Lung (tissue), 12 donors: Measurements from ENCODE around the gene ALCAM. TPM values are rescaled to one million over a fixed set of nuclear protein-coding genes. Genes with fewer than 3 reads are reported as not detected.

ENCODE experiments used
- ATAC-seq: fragments of 200-7000 bp; cut with Tn5 transposase; one replicate; pipeline ENCODE4 v1.9.1; 2020; ENCODE audit warnings: moderate number of reproducible peaks; ENCODE audit not compliant: insufficient read depth, low FRiP score
- DNase-seq, 3 donors: peaks; one replicate each; pipeline ENCODE4 v3.0.0-alpha.2; 2013 to 2017
- H3K27ac ChIP-seq, 2 donors: one replicate each; pipeline ENCODE4 v1.5.1; 2013; ENCODE audit warnings: mild to moderate bottlenecking in 2 of 2, moderate library complexity in 2 of 2, control low read depth in 1 of 2, inconsistent platforms in 1 of 2, low read depth in 1 of 2, low read length in 1 of 2
- H3K27me3 ChIP-seq, 3 donors: one replicate each; pipeline ENCODE4 v1.5.1; 2013; ENCODE audit warnings: low read length in 2 of 3; ENCODE audit not compliant: control insufficient read depth in 3 of 3, insufficient read depth in 3 of 3
- H3K36me3 ChIP-seq, 4 donors: one replicate each; pipeline ENCODE4 v1.5.1; 2013; ENCODE audit warnings: low read length in 4 of 4, mild to moderate bottlenecking in 1 of 4, moderate library complexity in 1 of 4; ENCODE audit not compliant: control insufficient read depth in 4 of 4, insufficient read depth in 4 of 4
- H3K4me1 ChIP-seq, 5 donors: one replicate each; pipeline ENCODE4 v1.5.1; 2013; ENCODE audit warnings: low read length in 5 of 5, mild to moderate bottlenecking in 2 of 5, moderate library complexity in 1 of 5; ENCODE audit not compliant: control insufficient read depth in 5 of 5, insufficient read depth in 5 of 5
- H3K4me3 ChIP-seq: one replicate; pipeline ENCODE4 v1.5.1; 2013; ENCODE audit warnings: mild to moderate bottlenecking, control low read depth, moderate library complexity
- H3K9ac ChIP-seq, 2 donors: one replicate each; pipeline ENCODE4 v1.5.1; 2013; ENCODE audit warnings: low read length in 2 of 2, control low read depth in 1 of 2; ENCODE audit not compliant: insufficient read depth in 1 of 2
- H3K9me3 ChIP-seq, 4 donors: one replicate each; pipeline ENCODE4 v1.5.1; 2013; ENCODE audit warnings: low read length in 3 of 4, mild to moderate bottlenecking in 1 of 4, moderate library complexity in 1 of 4; ENCODE audit not compliant: control insufficient read depth in 4 of 4, insufficient read depth in 3 of 4
- WGBS, 2 donors: extraction: QIAGEN DNeasy Blood & Tissue Kit; methylation state at CpG; one replicate each; pipeline ENCODE4 v1.1.7; 2013; 5-methylcytosine and 5-hydroxymethylcytosine counted together
- polyA plus RNA-seq, 2 donors: library from polyadenylated mRNA; stranded (reverse); fragments of 200-250 nt; gene quantifications; one replicate each; pipeline ENCODE4 v1.2.1, GENCODE V29; 2013
- total RNA-seq, 2 donors: library from RNA; depleted of rRNA in 1 of 2; stranded (reverse); fragments of >200 nt in 1 of 2; gene quantifications; one replicate each; pipeline ENCODE4 v1.2.1, GENCODE V29; 2014 to 2021
- TF ChIP-seq, protein P1 (sequence below): IDR thresholded peaks from 2 replicates; pipeline ENCODE4 v1.5.1; 2012; ENCODE audit warnings: mild to moderate bottlenecking; ENCODE audit errors: control extremely low read depth, extremely low read depth
- donor health status: control.
- donor health status: control.
- donor health status: Bipolar disorder and iron deficiency.
- donor health status: healthy.
- donor health status: DM: yes; HTN: yes; CAD: no.

The ALCAM gene
- total and polyA plus RNA-seq, 4 donors: 55.9 to 252 (median 109) TPM

DNA sequence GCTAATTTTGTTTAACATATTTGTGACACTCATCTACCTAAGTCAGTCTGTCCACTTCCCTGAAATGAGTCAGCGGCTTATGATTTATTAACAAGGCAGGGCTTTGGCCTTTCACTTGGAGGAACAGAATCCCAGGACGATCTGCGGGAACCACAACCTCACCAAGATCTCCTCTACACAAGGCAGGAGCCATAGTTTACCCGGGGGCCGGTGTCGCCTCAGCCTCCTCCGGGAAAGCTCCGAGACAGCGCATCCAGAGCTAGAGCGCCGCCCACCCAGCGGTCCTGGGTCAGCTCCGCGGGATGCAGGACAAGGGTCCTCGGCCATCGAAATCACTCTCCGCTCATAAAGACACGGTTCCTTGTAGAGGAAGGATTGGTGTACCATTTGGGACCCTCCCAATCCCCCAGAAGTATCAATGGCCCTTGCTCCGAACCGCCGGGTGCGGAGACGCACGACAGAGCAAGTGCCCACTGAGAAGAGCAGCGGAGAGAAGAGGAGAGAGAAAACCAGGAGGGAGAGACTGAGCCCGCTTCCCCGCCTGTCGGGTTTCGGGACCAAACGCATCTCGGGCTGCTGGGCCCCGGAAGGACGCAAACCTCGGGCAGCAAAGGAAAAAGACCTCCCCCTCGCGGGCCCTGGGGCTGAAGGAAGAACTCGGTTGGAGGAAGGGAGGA is 13.1 kb upstream of the ALCAM start:
- peaks cover 0 to 4% (median 3%) of the 10 kb centered on the region in 5 donors for H3K4me1 ChIP-seq
- H3K9ac ChIP-seq: peak overlapping the region; percentile 44 to 63
- H3K36me3 ChIP-seq: no peaks in the 10 kb centered on the region
- DNase-seq (peak; percentile 56 to 71 (median 69)), ATAC-seq (peak; percentile 36)
- peak overlapping the region; percentile 32 for H3K4me3 ChIP-seq
- H3K27me3 ChIP-seq: no peaks in the 10 kb centered on the region
- H3K9me3 ChIP-seq: no peaks in the 10 kb centered on the region
- H3K27ac ChIP-seq: peak overlapping the region in 1 of 2 donors; percentile 60
- 11 to 19% methylated on average over 37 of the region's 37 CpGs for WGBS, 2 donors
- TF ChIP-seq, protein P1, sequence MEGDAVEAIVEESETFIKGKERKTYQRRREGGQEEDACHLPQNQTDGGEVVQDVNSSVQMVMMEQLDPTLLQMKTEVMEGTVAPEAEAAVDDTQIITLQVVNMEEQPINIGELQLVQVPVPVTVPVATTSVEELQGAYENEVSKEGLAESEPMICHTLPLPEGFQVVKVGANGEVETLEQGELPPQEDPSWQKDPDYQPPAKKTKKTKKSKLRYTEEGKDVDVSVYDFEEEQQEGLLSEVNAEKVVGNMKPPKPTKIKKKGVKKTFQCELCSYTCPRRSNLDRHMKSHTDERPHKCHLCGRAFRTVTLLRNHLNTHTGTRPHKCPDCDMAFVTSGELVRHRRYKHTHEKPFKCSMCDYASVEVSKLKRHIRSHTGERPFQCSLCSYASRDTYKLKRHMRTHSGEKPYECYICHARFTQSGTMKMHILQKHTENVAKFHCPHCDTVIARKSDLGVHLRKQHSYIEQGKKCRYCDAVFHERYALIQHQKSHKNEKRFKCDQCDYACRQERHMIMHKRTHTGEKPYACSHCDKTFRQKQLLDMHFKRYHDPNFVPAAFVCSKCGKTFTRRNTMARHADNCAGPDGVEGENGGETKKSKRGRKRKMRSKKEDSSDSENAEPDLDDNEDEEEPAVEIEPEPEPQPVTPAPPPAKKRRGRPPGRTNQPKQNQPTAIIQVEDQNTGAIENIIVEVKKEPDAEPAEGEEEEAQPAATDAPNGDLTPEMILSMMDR: no peak

DNA sequence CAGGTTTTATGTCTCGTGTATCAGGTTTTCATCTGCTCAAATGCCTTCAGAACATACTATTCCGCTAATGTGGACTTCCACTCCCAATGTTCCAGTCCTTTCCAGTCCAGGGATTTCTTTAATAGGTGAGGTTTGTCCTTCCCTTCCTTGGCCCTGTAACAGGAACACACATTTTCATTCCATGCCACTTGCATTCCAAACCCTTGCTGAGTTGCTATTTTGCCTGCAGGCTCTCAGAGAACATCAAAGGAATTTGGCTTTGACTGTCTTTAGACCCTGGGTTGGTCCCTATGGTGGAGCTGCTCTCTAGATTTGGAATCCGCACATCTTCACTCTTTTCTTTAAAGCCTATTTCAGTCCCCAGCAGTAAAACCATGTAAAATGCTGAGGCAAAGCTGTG is 12.3 kb upstream of the ALCAM start:
- H3K27me3 ChIP-seq: no peaks in the 10 kb centered on the region
- peak overlapping the region in 1 of 2 donors; percentile 34 for H3K9ac ChIP-seq
- H3K9me3 ChIP-seq: no peaks in the 10 kb centered on the region
- peak in 1 of 3 donors; percentile 3 for DNase-seq
- TF ChIP-seq, protein P1: no peak
- 75 to 84% methylated on average over 3 of the region's 3 CpGs for WGBS, 2 donors
- no peaks in the 10 kb centered on the region for H3K36me3 ChIP-seq
- H3K4me3 ChIP-seq: no peak overlapping the region
- H3K27ac ChIP-seq: peak overlapping the region in 1 of 2 donors; percentile 47
- ATAC-seq: no peak
- H3K4me1 ChIP-seq: peaks cover 0 to 4% (median 3%) of the 10 kb centered on the region in 5 donors

DNA sequence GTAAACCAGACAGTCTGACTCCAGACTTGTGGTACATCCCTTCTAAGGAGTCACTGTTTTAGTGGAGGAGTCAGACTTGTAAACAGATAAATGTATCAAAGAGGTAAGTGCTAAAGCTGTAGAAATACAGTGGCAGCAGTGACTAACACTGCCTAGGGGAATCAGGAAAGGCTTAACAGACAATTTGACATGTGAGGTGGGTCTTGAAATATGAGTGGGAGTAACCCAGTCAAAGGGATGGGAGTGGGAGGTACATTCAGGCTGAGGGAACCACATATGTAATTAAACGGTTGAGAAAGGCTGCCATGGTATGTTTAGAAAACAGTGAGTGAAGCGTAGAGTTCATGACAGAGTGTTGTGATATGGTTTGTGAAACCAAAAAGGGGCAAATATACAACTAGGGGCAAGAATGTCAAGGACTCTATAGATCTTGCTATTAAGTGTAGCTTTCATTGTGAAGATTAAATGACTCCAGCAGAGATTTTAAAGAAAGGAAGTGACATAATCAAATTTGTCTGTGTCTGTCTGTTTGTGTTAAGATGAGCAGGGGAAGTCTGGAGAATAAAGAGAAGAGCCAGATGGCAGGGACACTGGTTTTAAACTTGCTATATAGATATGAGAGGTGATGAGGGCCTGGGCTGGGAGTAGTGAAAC is 11.2 kb upstream of the ALCAM start:
- H3K9ac ChIP-seq: no peak overlapping the region
- H3K4me3 ChIP-seq: no peak overlapping the region
- TF ChIP-seq, protein P1: no peak
- no peaks in the 10 kb centered on the region for H3K27me3 ChIP-seq
- 57 to 60% methylated on average over 2 of the region's 2 CpGs for WGBS, 2 donors
- peaks cover 0 to 4% (median 3%) of the 10 kb centered on the region in 5 donors for H3K4me1 ChIP-seq
- DNase-seq (no peak), ATAC-seq (no peak)
- H3K36me3 ChIP-seq: no peaks in the 10 kb centered on the region
- no peak overlapping the region for H3K27ac ChIP-seq
- H3K9me3 ChIP-seq: no peaks in the 10 kb centered on the region
